Activated CD8-positive, alpha-beta memory T cell treated with anti-CD3 and anti-CD28 coated beads, Interleukin-2, amount 10 ng/mL, durations not matched to agents 7 days and 5 days (primary cell): ENCODE data around the gene FTH1. TPM values are rescaled to one million over a fixed set of nuclear protein-coding genes. Genes with fewer than 3 reads are reported as not detected.
"Not testable (repeated sequence)": the region's sequence is repeated elsewhere in the genome, so short reads cannot be mapped to it uniquely, and the experiment has no call there.

Experiments used
- ATAC-seq: fragments of 150-1000 bp; cut with Tn5 transposase; one replicate; pipeline ENCODE4 v1.10.0; 2021; ENCODE audit warnings: moderate library complexity
- CTCF ChIA-PET: fragments of 350-600 bp; sonication (Branson Sonifier 250); formaldehyde crosslinking; loops from one replicate; lab custom pipeline; 2021; ENCODE audit warnings: antibody characterized with exemption; lab: Charles Lee
- DNase-seq: peaks from one replicate; pipeline ENCODE4 v3.0.0-alpha.2; 2020
- H3K27ac Mint-ChIP-seq: one replicate; pipeline ENCODE4 v1.8.0; 2021; ENCODE audit warnings: mild to moderate bottlenecking, mixed read lengths
- H3K27me3 Mint-ChIP-seq: one replicate; pipeline ENCODE4 v1.8.0; 2021; ENCODE audit warnings: mixed read lengths
- H3K36me3 Mint-ChIP-seq: one replicate; pipeline ENCODE4 v1.8.0; 2021; ENCODE audit warnings: mild to moderate bottlenecking, mixed read lengths
- H3K4me1 Mint-ChIP-seq: one replicate; pipeline ENCODE4 v1.8.0; 2021; ENCODE audit warnings: mixed read lengths
- H3K4me3 Mint-ChIP-seq: one replicate; pipeline ENCODE4 v1.8.0; 2021; ENCODE audit warnings: mild to moderate bottlenecking, moderate library complexity, mixed read lengths
- H3K9me3 Mint-ChIP-seq: one replicate; pipeline ENCODE4 v1.8.0; 2022; ENCODE audit warnings: low read depth, mixed read lengths
- total RNA-seq, 2 experiments: library from RNA; stranded (reverse); gene quantifications; one replicate each; pipeline ENCODE4 v1.2.3, GENCODE V29; 2021

The FTH1 gene
- total RNA-seq, 2 experiments from 2014 or later: 740 to 867 TPM

DNA sequence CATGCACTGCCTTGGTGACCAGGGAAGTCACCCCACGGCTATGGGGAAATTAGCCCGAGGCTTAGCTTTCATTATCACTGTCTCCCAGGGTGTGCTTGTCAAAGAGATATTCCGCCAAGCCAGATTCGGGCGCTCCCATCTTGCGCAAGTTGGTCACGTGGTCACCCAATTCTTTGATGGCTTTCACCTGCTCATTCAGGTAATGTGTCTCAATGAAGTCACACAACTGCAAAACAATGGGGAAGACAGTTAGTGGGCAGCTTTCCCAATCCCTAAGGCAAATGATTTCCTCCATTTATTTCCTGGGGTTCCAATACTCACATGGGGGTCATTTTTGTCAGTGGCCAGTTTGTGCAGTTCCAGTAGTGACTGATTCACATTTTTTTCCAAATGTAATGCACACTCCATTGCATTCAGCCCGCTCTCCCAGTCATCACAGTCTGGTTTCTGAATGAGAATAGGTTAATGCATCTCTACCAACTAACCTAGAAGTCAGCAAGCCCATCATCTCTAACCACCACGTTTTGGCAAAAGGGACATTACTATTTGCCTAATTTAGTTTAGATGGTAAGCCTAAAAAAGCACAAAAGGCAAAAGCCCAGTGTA, 2.7 kb downstream of the FTH1 start:
- not testable (repeated sequence) for H3K27ac Mint-ChIP-seq, H3K27me3 Mint-ChIP-seq, H3K9me3 Mint-ChIP-seq, ATAC-seq
- Mint-ChIP-seq H3K4me1 (peaks cover 41% of the 10 kb centered on the region), H3K4me3 (peak overlapping the region; percentile 88), H3K36me3 (peaks cover 31% of the 10 kb centered on the region)
- CTCF ChIA-PET: interaction anchor here (1.0 to 6.6 kb wide), 6 partner anchors 15 to 167 kb away, joined by 3 to 35 read pairs (median 6); partner anchors contain the start of gene BEST1
- DNase-seq: peak; percentile 37

DNA sequence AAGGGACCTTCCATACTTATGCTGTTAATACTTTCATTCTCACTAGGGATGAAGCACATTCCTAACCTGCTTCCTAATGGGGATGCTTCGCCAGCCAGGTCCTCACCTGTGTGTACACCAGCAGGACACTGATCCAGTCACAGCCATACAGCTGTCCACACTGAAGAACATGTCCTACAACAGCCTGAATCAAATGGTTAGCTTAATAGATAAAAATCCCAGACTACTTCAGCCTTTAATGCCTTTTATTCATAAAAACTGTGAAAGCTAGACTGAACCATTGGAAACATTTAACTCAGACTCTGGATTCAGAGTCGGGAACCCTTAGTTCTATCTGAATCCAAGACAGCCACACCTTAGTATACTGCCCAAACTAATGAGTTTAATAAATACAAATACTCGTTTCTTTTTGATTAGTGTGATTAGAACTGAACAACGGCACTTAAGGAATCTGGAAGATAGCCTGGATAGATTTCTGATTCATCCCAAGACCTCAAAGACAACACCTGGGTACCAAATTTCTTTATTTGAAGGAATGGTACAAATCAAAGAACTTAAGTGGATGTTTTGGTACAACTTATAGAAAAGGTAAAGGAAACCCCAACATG, 3.3 kb downstream of the FTH1 start:
- Mint-ChIP-seq H3K9me3 (no peaks in the 10 kb centered on the region), H3K27me3 (no peaks in the 10 kb centered on the region), H3K4me1 (peaks cover 39% of the 10 kb centered on the region), H3K4me3 (no peak overlapping the region), H3K27ac (no peak overlapping the region), H3K36me3 (peaks cover 31% of the 10 kb centered on the region)
- CTCF ChIA-PET: interaction anchor here (1.6 to 5.8 kb wide), 2 partner anchors 17 to 66 kb away, joined by 3 to 28 read pairs; no protein-coding TSS in a partner anchor
- ATAC-seq (no peak), DNase-seq (peak; percentile 36)

DNA sequence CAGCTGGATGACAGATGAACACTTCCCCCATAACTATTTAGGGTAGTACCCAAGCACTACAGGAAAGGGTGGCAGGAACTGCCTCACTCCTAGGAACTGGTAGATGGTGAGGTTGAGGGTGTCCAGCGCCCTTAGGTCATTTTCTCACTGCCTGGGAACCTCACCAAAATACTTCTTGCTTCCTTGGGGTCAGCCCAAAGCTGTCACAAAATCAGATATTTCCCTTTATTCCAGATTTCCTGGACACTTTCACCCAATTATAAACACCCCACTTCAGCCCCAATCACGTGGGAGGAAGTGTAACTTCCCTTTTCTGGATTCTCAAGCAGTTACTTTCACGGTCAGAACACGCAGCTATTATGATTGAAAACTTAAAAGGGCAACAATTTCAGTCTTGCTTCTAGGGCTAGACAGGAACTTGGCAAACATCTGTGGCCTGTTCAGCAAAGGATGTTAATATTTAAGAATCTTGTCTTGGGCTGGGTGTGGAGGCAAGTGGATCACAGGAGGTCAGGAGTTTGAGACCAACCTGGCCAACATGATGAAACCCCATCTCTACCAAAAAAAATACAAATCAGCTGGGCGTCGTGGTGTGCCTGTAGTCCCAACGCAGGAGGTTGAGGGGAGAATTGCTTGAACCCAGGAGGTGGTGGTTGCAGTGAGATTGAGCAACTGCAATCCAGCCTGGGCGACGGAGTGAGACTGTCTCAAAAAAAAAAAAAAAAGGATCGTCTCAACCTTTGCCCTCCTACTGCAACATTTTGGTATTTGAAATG, 4.0 kb downstream of the FTH1 start:
- CTCF ChIA-PET: interaction anchor here (1.6 to 5.8 kb wide), 2 partner anchors 17 to 66 kb away, joined by 3 to 28 read pairs; no protein-coding TSS in a partner anchor
- peak overlapping the region; percentile 31 for H3K27ac Mint-ChIP-seq
- ATAC-seq: no peak
- peak; percentile 31 for DNase-seq
- H3K27me3 Mint-ChIP-seq: no peaks in the 10 kb centered on the region
- H3K4me3 Mint-ChIP-seq: no peak overlapping the region
- H3K4me1 Mint-ChIP-seq: peaks cover 34% of the 10 kb centered on the region
- no peaks in the 10 kb centered on the region for H3K9me3 Mint-ChIP-seq
- peaks cover 31% of the 10 kb centered on the region for H3K36me3 Mint-ChIP-seq

DNA sequence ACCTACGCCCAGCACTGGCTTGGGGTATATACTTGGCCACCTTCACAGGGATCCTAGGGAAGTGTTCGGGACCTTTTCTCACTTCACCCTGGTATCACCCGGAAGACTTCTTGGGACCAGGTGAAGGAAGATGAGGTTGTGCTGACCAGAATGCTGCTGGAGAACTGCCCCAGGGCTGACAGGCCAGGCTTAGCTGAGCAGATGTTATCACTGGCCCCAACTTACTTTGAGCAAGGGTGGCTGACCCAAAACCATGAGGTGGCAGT, 4.5 kb downstream of the FTH1 start:
- no peaks in the 10 kb centered on the region for H3K9me3 Mint-ChIP-seq
- peaks cover 30% of the 10 kb centered on the region for H3K4me1 Mint-ChIP-seq
- CTCF ChIA-PET: interaction anchor here (1.4 to 5.8 kb wide), 3 partner anchors 16 to 65 kb away, joined by 3 to 28 read pairs (median 4); no protein-coding TSS in a partner anchor
- ATAC-seq (no peak), DNase-seq (no peak)
- peaks cover 31% of the 10 kb centered on the region for H3K36me3 Mint-ChIP-seq
- H3K27me3 Mint-ChIP-seq: no peaks in the 10 kb centered on the region
- no peak overlapping the region for H3K27ac Mint-ChIP-seq
- no peak overlapping the region for H3K4me3 Mint-ChIP-seq

DNA sequence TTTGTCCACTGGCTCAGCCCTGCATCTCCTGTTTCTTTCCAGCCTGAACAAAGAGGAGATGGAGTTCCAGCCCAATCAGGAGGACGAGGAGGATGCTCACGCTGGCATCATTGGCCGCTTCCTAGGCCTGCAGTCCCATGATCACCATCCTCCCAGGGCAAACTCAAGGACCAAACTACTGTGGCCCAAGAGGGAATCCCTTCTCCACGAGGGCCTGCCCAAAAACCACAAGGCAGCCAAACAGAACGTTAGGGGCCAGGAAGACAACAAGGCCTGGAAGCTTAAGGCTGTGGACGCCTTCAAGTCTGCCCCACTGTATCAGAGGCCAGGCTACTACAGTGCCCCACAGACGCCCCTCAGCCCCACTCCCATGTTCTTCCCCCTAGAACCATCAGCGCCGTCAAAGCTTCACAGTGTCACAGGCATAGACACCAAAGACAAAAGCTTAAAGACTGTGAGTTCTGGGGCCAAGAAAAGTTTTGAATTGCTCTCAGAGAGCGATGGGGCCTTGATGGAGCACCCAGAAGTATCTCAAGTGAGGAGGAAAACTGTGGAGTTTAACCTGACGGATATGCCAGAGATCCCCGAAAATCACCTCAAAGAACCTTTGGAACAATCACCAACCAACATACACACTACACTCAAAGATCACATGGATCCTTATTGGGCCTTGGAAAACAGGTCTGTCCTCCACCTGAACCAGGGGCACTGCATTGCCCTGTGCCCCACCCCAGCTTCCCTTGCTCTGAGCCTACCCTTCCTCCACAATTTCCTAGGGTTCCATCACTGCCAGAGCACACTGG, 5.0 kb downstream of the FTH1 start:
- Mint-ChIP-seq H3K36me3 (peaks cover 31% of the 10 kb centered on the region), H3K4me1 (peaks cover 30% of the 10 kb centered on the region), H3K9me3 (no peaks in the 10 kb centered on the region), H3K27ac (no peak overlapping the region), H3K4me3 (no peak overlapping the region), H3K27me3 (no peaks in the 10 kb centered on the region)
- CTCF ChIA-PET: interaction anchor here (1.4 to 5.8 kb wide), 2 partner anchors 15 to 63 kb away, joined by 4 to 28 read pairs; no protein-coding TSS in a partner anchor
- ATAC-seq: no peak
- DNase-seq: no peak

DNA sequence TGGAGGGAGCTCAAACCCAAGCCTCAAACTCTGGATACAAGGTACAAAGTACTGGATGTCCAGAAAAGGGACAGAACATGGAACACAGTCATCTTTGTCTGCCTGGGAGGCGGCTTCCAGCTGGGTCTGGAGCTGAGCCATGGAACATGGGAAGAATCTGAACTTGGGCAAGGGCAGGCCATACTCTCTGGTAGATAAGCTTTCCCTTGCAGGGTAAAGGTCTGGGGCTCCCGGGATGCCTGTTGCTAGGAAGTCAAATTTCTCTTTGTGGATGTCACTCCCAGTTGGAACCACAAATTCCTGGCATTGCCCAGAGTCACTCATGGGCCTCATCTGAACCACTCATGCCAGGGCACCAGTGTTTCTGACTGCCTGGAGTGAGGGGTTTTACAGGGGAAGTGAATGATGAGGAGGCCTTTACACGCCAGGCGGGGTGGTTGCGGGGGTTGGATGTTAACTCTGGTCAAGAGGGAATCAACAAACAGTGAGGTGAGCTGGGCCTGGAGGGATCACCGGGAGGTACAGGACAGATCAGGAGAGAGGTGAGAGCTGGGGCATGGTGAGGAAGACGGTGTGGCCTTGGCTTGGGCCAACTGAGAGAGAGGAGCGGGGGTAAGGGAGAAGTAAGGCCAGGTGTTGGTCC, 5.7 kb downstream of the FTH1 start:
- no peak for ATAC-seq

DNA sequence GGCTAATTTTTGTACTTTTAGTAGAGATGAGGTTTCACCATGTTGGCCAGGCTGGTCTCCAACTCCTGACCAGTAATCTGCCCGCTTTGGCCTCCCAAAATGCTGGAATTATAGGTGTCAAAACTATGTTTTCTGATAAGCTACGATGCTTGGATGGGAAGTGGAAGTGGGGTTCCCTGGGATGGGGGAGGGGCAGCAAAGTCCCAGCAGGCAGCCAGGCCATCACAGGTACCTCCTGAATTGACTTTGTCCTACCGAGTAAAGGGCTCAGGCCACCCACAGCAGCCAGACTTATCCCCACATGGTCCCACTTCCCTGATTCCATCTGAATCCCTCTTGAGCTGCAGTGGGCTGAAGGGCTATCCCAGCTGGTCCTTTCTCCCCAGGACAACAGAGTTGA, 6.9 kb downstream of the FTH1 start:
- ATAC-seq (no peak), DNase-seq (no peak)
- Mint-ChIP-seq H3K4me1 (peaks cover 30% of the 10 kb centered on the region), H3K27me3 (peaks cover 10% of the 10 kb centered on the region), H3K36me3 (peaks cover 22% of the 10 kb centered on the region), H3K4me3 (no peak overlapping the region), H3K27ac (no peak overlapping the region), H3K9me3 (no peaks in the 10 kb centered on the region)
- CTCF ChIA-PET: interaction anchor here (1.0 to 5.8 kb wide), 4 partner anchors 9 to 121 kb away, joined by 3 to 28 read pairs (median 4); no protein-coding TSS in a partner anchor

More for the DNA sequence above, 5.7 kb downstream of the FTH1 start:
- peaks cover 29% of the 10 kb centered on the region for H3K36me3 Mint-ChIP-seq
- no peak for DNase-seq
- H3K27ac Mint-ChIP-seq: no peak overlapping the region
- CTCF ChIA-PET: interaction anchor here (1.2 to 5.8 kb wide), 3 partner anchors 8 to 63 kb away, joined by 3 to 28 read pairs (median 4); no protein-coding TSS in a partner anchor
- no peak overlapping the region for H3K4me3 Mint-ChIP-seq
- H3K9me3 Mint-ChIP-seq: no peaks in the 10 kb centered on the region
- H3K27me3 Mint-ChIP-seq: no peaks in the 10 kb centered on the region
- peaks cover 30% of the 10 kb centered on the region for H3K4me1 Mint-ChIP-seq

DNA sequence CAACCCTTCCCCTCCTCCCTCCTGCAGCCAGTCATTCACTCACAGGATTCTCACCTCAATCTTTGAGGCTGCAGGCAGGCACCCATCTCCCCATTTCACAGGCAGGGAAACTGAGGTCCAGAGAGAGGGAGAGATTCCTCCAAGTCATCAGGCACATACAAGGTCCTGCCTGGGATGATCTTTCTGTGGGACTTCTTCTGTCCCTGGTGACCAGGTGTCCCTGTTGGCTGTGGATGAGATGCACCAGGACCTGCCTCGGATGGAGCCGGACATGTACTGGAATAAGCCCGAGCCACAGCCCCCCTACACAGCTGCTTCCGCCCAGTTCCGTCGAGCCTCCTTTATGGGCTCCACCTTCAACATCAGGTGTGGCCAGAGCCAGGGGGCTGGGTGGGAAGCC, 7.8 kb downstream of the FTH1 start:
- peaks cover 22% of the 10 kb centered on the region for H3K4me1 Mint-ChIP-seq
- peaks cover 14% of the 10 kb centered on the region for H3K36me3 Mint-ChIP-seq
- H3K4me3 Mint-ChIP-seq: no peak overlapping the region
- H3K27me3 Mint-ChIP-seq: peaks cover 16% of the 10 kb centered on the region
- H3K9me3 Mint-ChIP-seq: no peaks in the 10 kb centered on the region
- no peak overlapping the region for H3K27ac Mint-ChIP-seq
- CTCF ChIA-PET: interaction anchor here (1.4 to 5.8 kb wide), 2 partner anchors 13 to 122 kb away, joined by 5 to 28 read pairs; no protein-coding TSS in a partner anchor
- ATAC-seq (no peak), DNase-seq (no peak)

DNA sequence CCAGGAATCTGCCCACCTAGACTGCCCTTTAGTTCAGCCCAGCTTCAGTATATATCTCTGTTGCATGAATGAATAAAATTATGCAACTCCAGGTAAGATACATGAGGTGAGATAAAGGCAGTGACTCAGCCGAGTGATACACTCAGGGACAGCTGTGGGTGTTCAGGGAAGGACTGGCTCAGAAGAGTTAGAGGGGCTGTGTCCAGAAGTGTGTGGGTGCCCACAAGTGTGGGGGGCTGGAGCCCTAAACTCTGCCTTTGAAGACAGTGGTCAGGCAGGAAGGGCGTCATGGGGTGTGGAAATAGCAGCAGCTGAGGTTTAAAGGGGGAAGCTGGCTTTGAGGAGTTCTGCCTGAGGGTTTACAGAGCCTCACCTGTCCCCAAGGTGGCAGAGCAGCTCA, 8.3 kb downstream of the FTH1 start:
- ATAC-seq (no peak), DNase-seq (peak; percentile 40)
- CTCF ChIA-PET: interaction anchor here (1.4 to 5.8 kb wide), 2 partner anchors 12 to 123 kb away, joined by 5 to 28 read pairs; no protein-coding TSS in a partner anchor
- Mint-ChIP-seq H3K9me3 (no peaks in the 10 kb centered on the region), H3K27me3 (peaks cover 22% of the 10 kb centered on the region), H3K4me1 (peaks cover 16% of the 10 kb centered on the region), H3K27ac (no peak overlapping the region), H3K36me3 (peaks cover 9% of the 10 kb centered on the region), H3K4me3 (no peak overlapping the region)

DNA sequence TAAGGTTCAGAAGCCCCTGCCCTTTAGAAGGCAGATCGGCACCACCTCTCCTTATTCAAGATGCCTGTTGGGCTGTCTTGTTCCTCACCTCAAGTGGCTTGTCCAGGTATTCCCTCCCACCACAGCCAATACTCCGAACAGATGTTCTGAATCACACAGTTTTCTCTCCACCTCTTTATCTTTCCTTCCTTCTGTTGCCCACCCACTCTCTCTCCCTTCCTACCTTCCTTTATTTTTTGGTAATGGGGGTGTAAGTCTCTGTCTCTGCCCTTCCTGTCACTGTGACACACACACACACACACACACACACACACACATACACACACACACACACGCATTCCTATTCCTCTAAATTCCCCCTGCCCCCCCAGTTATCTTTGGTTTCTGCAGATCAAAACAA, 8.8 kb downstream of the FTH1 start:
- Mint-ChIP-seq H3K4me3 (no peak overlapping the region), H3K36me3 (peaks cover 4% of the 10 kb centered on the region), H3K4me1 (peaks cover 11% of the 10 kb centered on the region), H3K27me3 (peaks cover 27% of the 10 kb centered on the region), H3K9me3 (no peaks in the 10 kb centered on the region), H3K27ac (no peak overlapping the region)
- DNase-seq (peak; percentile 16), ATAC-seq (no peak)
- CTCF ChIA-PET: interaction anchor here (1.2 to 5.8 kb wide), 3 partner anchors 12 to 123 kb away, joined by 3 to 28 read pairs (median 5); no protein-coding TSS in a partner anchor

DNA sequence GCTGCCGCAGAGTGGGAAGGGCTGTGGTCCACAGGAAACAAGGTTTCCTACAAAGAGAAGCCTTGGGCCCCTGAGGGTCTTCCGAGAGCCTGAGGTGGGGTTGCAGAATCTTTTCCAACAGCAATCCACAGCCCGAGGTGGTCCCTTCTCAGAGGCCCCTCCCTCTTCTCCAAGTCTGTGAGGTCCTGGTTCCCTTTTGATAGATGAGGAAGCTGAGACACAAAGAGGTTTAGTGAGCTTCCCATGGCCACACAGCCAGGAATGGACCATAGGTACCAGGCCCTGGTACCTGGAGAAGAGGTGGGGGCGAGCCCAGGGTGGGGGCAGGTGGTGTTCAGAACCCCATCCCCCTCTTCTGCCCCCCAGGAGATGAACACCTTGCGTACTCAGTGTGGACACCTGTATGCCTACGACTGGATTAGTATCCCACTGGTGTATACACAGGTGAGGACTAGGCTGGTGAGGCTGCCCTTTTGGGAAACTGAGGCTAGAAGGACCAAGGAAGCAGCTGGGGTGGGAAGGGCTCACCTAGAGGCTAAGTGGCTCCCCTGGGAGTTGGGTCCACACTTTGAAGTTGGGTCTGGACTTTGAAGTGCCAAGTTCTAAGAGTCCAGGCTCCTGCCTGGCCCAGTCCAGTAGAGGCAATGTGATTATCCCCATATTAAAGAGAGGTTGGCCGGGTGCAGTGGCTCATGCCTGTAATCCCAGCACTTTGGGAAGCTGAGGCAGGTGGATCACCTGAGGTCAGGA, 10.2 kb downstream of the FTH1 start:
- no peak overlapping the region for H3K27ac Mint-ChIP-seq
- no peak overlapping the region for H3K4me3 Mint-ChIP-seq
- CTCF ChIA-PET: interaction anchor here (1.2 to 1.3 kb wide), 2 partner anchors 9 to 58 kb away, joined by 3 read pairs; no protein-coding TSS in a partner anchor
- no peaks in the 10 kb centered on the region for H3K36me3 Mint-ChIP-seq
- H3K4me1 Mint-ChIP-seq: peaks cover 6% of the 10 kb centered on the region
- no peaks in the 10 kb centered on the region for H3K9me3 Mint-ChIP-seq
- DNase-seq: peak; percentile 25
- ATAC-seq: no peak
- peaks cover 27% of the 10 kb centered on the region for H3K27me3 Mint-ChIP-seq
